Liver (tissue), 9 donors: ENCODE measurements around the gene LOXHD1. TPM values are rescaled to one million over a fixed set of nuclear protein-coding genes. Genes with fewer than 3 reads are reported as not detected.

Source experiments
- DNase-seq: peaks from one replicate; pipeline ENCODE4 v3.0.0-alpha.2; 2017; ENCODE audit warnings: low spot score
- H3K27ac ChIP-seq, 2 donors: one replicate each; pipeline ENCODE4 v1.7.0; 2013; ENCODE audit warnings: inconsistent platforms in 2 of 2, low read length in 2 of 2, control low read depth in 1 of 2, low read depth in 1 of 2, mild to moderate bottlenecking in 1 of 2
- H3K27me3 ChIP-seq, 4 donors: one replicate each; pipeline versions ENCODE4 v1.6.1 to v1.7.0; 2013; ENCODE audit warnings: low read length in 3 of 4, inconsistent platforms in 1 of 4, mild to moderate bottlenecking in 1 of 4, moderate library complexity in 1 of 4; ENCODE audit not compliant: control insufficient read depth in 4 of 4, insufficient read depth in 4 of 4
- H3K36me3 ChIP-seq, 4 donors: one replicate each; pipeline versions ENCODE4 v1.6.1 to v1.7.0; 2013; ENCODE audit warnings: low read length in 3 of 4, mild to moderate bottlenecking in 3 of 4, low read depth in 1 of 4, moderate library complexity in 1 of 4; ENCODE audit not compliant: control insufficient read depth in 4 of 4, insufficient read depth in 3 of 4
- H3K4me1 ChIP-seq, 4 donors: one replicate each; pipeline versions ENCODE4 v1.6.1 to v1.7.0; 2013; ENCODE audit warnings: low read length in 3 of 4, mild to moderate bottlenecking in 3 of 4, moderate library complexity in 1 of 4; ENCODE audit not compliant: control insufficient read depth in 4 of 4, insufficient read depth in 4 of 4
- H3K4me3 ChIP-seq, 3 donors: one replicate each; pipeline versions ENCODE4 v1.6.1 to v1.7.0; 2013; ENCODE audit warnings: low read length in 3 of 3, control low read depth in 1 of 3, low read depth in 1 of 3, mild to moderate bottlenecking in 1 of 3
- H3K9ac ChIP-seq, 2 donors: one replicate each; pipeline ENCODE4 v1.7.0; 2013; ENCODE audit warnings: low read length in 2 of 2, mild to moderate bottlenecking in 2 of 2, moderate library complexity in 2 of 2, control low read depth in 1 of 2, low read depth in 1 of 2
- H3K9me3 ChIP-seq, 4 donors: one replicate each; pipeline versions ENCODE4 v1.6.1 to v1.7.0; 2013; ENCODE audit warnings: low read length in 3 of 4; ENCODE audit not compliant: control insufficient read depth in 4 of 4
- CTCF ChIP-seq: fragments of 150-350 bp; IDR thresholded peaks from 2 replicates; pipeline ENCODE4 v1.5.1; 2017; ENCODE audit warnings: improper control_type of control experiment, low read depth, low read length; ENCODE audit not compliant: missing input control
- FOXA1 ChIP-seq: IDR thresholded peaks from 2 replicates; pipeline ENCODE4 v1.6.1; 2016; ENCODE audit warnings: antibody characterized with exemption
- FOXA2 ChIP-seq: IDR thresholded peaks from 2 replicates; pipeline ENCODE4 v1.6.1; 2016; ENCODE audit warnings: antibody characterized with exemption
- GABPA ChIP-seq, 2 donors: IDR thresholded peaks in 1 of 2; conservative IDR thresholded peaks in 1 of 2; 2 replicates each; pipeline ENCODE4 v1.6.1; 2016; ENCODE audit warnings: antibody characterized with exemption in 2 of 2, mild to moderate bottlenecking in 1 of 2, moderate library complexity in 1 of 2
- HNF4A ChIP-seq, 2 donors: conservative IDR thresholded peaks; 2 replicates each; pipeline ENCODE4 v1.6.1; 2016; ENCODE audit warnings: antibody characterized with exemption in 2 of 2, mild to moderate bottlenecking in 2 of 2
- HNF4G ChIP-seq: IDR thresholded peaks from 2 replicates; pipeline ENCODE4 v1.6.1; 2016; ENCODE audit warnings: antibody characterized with exemption
- JUND ChIP-seq, 2 donors: IDR thresholded peaks; 2 replicates each; pipeline ENCODE4 v1.6.1; 2016; ENCODE audit warnings: antibody characterized with exemption in 2 of 2
- MAX ChIP-seq: IDR thresholded peaks from 2 replicates; pipeline ENCODE4 v1.6.1; 2016; ENCODE audit warnings: antibody characterized with exemption
- RAD21 ChIP-seq, 2 donors: IDR thresholded peaks; 2 replicates each; pipeline ENCODE4 v1.6.1; 2016; ENCODE audit warnings: antibody characterized with exemption in 2 of 2, mild to moderate bottlenecking in 2 of 2
- RXRA ChIP-seq, 2 donors: IDR thresholded peaks; 2 replicates each; pipeline ENCODE4 v1.6.1; 2017 to 2018; ENCODE audit warnings: antibody characterized with exemption in 2 of 2, mild to moderate bottlenecking in 1 of 2
- SP1 ChIP-seq: IDR thresholded peaks from 2 replicates; pipeline ENCODE4 v1.6.1; 2018; ENCODE audit warnings: antibody characterized with exemption, mild to moderate bottlenecking
- TAF1 ChIP-seq: conservative IDR thresholded peaks from 2 replicates; pipeline ENCODE4 v1.6.1; 2016; ENCODE audit warnings: antibody characterized with exemption, mild to moderate bottlenecking
- YY1 ChIP-seq: IDR thresholded peaks from 2 replicates; pipeline ENCODE4 v1.6.1; 2016; ENCODE audit warnings: antibody characterized with exemption, mild to moderate bottlenecking
- ZBTB33 ChIP-seq: IDR thresholded peaks from 2 replicates; pipeline ENCODE4 v1.6.1; 2016; ENCODE audit warnings: antibody characterized with exemption
- WGBS: extraction: QIAGEN DNeasy Blood & Tissue Kit; methylation state at CpG from one replicate; pipeline ENCODE4 v1.1.7; 2013; 5-methylcytosine and 5-hydroxymethylcytosine counted together
- polyA plus RNA-seq, 2 donors: library from polyadenylated mRNA; stranded (reverse) in 1 of 2; unstranded in 1 of 2; fragments of 200-250 nt in 1 of 2; fragments of >200 nt in 1 of 2; fragmentation: Nextera tagmentation in 1 of 2; extraction: Ambion mirVana in 1 of 2; gene quantifications; one replicate each; pipeline versions ENCODE4 v1.2.1 to v1.2.3, GENCODE V29; 2013 to 2015
- total RNA-seq, 2 donors: library from RNA; depleted of rRNA; stranded (reverse); fragments of >200 nt; gene quantifications; one replicate each; pipeline ENCODE4 v1.2.3, GENCODE V29; 2014
- TF ChIP-seq, protein P1 (sequence below): IDR thresholded peaks from 2 replicates; pipeline ENCODE4 v1.6.1; 2016; ENCODE audit warnings: antibody characterized with exemption
- TF ChIP-seq, protein P2 (sequence below): IDR thresholded peaks from 2 replicates; pipeline ENCODE4 v1.6.1; 2016; ENCODE audit warnings: antibody characterized with exemption, mild to moderate bottlenecking
- donor health status: healthy.
- donor health status: healthy.
- donor health status: healthy.
- donor health status: healthy.
- donor health status: healthy.

Gene LOXHD1
- total and polyA plus RNA-seq, 4 donors: 0.09 to 0.25 TPM; not detected in 2

DNA sequence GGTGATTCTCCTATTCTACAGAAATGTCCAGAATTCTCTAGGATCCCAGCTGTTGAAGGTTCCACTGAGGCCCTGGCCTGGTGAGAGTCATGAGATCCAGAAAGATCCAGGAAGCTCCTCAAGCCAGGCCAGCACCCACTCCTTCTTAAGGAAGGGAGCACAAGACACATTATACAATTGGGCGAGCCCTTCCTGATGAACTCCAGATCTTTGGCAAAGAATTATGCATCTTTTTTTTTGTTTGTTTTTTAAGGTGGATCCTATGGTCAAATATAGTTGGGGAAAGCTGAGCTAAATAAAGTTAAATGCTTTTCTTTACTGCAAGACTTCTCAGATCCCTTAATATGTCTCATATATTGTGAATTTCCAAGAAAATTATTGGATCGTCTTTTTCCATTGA lies 37.0 kb upstream of the LOXHD1 start:
- no peak overlapping the region for H3K4me3 ChIP-seq
- H3K36me3 ChIP-seq: no peaks in the 10 kb centered on the region
- H3K4me1 ChIP-seq: no peaks in the 10 kb centered on the region
- H3K9me3 ChIP-seq: no peaks in the 10 kb centered on the region
- no peaks in the 10 kb centered on the region for H3K27me3 ChIP-seq
- no peak overlapping the region for H3K27ac ChIP-seq
- H3K9ac ChIP-seq: no peak overlapping the region
- no peak for TF ChIP-seq SP1
- no peak for TF ChIP-seq RXRA (IDR thresholded peaks at IDR 0.05)
- TF ChIP-seq ZBTB33: no peak
- TF ChIP-seq HNF4A (conservative IDR thresholded peaks at IDR 0.05): no peak
- TF ChIP-seq CTCF: no peak
- TF ChIP-seq MAX: no peak
- no peak for TF ChIP-seq YY1
- WGBS: 98% methylated on average over 2 of the region's 2 CpGs
- no peak for DNase-seq

DNA sequence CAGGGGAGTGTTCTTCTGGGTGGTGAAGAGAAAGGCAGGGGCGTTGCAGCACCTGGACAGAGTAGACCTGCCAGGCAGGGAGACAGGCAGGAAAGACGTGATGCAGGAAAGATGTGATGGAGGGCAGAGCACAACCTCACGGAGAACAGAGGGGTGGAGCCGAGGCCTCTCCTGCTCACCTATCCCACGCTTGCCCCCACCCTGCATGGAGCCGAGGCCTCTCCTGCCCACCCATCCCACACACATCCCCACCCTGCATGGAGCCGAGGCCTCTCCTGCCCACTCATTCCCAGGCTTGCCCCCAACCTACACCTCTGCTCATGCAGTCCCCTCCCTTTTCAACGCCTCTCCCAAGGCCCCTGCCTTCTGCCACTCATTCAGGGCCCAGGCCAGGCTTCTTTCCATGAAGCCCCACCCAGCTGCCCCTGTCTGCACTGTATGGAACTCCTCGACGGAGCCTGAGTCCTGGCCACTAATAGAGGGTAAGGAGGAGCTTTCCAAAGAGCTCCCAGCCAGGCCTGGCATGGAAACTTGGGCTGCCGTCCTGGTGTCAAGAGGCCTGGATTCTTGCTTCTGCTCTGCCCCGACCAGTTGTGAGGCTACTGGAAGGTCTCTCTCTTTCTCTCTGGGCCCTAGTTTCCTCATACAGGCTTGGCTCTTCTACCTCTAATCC lies 32.0 kb upstream of the LOXHD1 start:
- Histone ChIP-seq H3K4me3 (no peak overlapping the region), H3K36me3 (no peaks in the 10 kb centered on the region), H3K27me3 (no peaks in the 10 kb centered on the region), H3K9ac (no peak overlapping the region), H3K4me1 (no peaks in the 10 kb centered on the region), H3K27ac (no peak overlapping the region), H3K9me3 (no peaks in the 10 kb centered on the region)
- TF ChIP-seq SP1 (no peak), FOXA2 (no peak), JUND (IDR thresholded peaks at IDR 0.05) (no peak), TAF1 (no peak), FOXA1 (no peak)
- 89% methylated on average over 12 of the region's 12 CpGs for WGBS
- DNase-seq: no peak

DNA sequence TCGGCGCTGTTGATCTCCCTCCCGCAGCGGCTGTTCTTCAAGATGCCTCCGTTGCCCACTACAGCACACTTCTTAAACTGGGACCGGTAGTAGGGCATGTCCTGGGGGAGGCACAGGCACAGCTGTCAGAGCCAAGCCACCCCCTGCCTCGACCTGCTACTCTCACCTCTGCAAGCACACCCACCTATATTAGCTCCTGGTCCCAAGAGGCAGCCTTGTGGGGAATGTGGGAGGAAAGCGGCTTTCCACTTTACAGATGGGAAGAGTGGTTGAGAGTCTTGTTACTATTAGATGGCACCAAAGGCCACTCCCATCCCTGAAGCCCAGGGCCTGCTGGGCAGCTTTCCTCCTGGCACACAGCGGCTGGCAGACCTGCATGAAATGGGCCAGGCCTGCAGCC lies 29.2 kb upstream of the LOXHD1 start:
- H3K9ac ChIP-seq: no peak overlapping the region
- H3K4me3 ChIP-seq: no peak overlapping the region
- no peaks in the 10 kb centered on the region for H3K36me3 ChIP-seq
- DNase-seq: no peak
- peaks cover 0 to 2% (median 0%) of the 10 kb centered on the region in 4 donors for H3K27me3 ChIP-seq
- TF ChIP-seq, protein P1, sequence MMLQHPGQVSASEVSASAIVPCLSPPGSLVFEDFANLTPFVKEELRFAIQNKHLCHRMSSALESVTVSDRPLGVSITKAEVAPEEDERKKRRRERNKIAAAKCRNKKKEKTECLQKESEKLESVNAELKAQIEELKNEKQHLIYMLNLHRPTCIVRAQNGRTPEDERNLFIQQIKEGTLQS: no peak
- TF ChIP-seq TAF1 (no peak), SP1 (no peak), HNF4A (conservative IDR thresholded peaks at IDR 0.05) (no peak), RAD21 (IDR thresholded peaks at IDR 0.05) (no peak), RXRA (IDR thresholded peaks at IDR 0.05) (no peak), HNF4G (no peak), FOXA1 (no peak), YY1 (no peak), GABPA (IDR thresholded peaks at IDR 0.05 in 1 of 2, conservative IDR thresholded peaks at IDR 0.05 in 1 of 2) (no peak)
- TF ChIP-seq, protein P2, sequence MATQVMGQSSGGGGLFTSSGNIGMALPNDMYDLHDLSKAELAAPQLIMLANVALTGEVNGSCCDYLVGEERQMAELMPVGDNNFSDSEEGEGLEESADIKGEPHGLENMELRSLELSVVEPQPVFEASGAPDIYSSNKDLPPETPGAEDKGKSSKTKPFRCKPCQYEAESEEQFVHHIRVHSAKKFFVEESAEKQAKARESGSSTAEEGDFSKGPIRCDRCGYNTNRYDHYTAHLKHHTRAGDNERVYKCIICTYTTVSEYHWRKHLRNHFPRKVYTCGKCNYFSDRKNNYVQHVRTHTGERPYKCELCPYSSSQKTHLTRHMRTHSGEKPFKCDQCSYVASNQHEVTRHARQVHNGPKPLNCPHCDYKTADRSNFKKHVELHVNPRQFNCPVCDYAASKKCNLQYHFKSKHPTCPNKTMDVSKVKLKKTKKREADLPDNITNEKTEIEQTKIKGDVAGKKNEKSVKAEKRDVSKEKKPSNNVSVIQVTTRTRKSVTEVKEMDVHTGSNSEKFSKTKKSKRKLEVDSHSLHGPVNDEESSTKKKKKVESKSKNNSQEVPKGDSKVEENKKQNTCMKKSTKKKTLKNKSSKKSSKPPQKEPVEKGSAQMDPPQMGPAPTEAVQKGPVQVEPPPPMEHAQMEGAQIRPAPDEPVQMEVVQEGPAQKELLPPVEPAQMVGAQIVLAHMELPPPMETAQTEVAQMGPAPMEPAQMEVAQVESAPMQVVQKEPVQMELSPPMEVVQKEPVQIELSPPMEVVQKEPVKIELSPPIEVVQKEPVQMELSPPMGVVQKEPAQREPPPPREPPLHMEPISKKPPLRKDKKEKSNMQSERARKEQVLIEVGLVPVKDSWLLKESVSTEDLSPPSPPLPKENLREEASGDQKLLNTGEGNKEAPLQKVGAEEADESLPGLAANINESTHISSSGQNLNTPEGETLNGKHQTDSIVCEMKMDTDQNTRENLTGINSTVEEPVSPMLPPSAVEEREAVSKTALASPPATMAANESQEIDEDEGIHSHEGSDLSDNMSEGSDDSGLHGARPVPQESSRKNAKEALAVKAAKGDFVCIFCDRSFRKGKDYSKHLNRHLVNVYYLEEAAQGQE: no peak
- no peak overlapping the region for H3K27ac ChIP-seq
- 91% methylated on average over 9 of the region's 9 CpGs for WGBS
- H3K9me3 ChIP-seq: no peaks in the 10 kb centered on the region
- H3K4me1 ChIP-seq: no peaks in the 10 kb centered on the region
